Bronchial epithelial cell (primary cell): ENCODE data around the gene BMERB1. TPM values are rescaled to one million over a fixed set of nuclear protein-coding genes. Genes with fewer than 3 reads are reported as not detected.

ENCODE experiments used
- DNase-seq: peaks from one replicate; pipeline ENCODE4 v3.0.0-alpha.2; 2010; ENCODE audit warnings: low read depth
- FAIRE-seq: peaks from 2 replicates; lab custom pipeline; 2011; peaks lifted over from hg19 to GRCh38; lab: Jason Lieb, UNC
- H3K27me3 ChIP-seq: 2 replicates; pipeline ENCODE4 v1.5.1; 2011; ENCODE audit warnings: low read length; ENCODE audit not compliant: control insufficient read depth, insufficient read depth
- H3K36me3 ChIP-seq: 2 replicates; pipeline ENCODE4 v1.5.1; 2011; ENCODE audit warnings: low read length; ENCODE audit not compliant: control insufficient read depth, insufficient read depth
- H3K4me3 ChIP-seq: 2 replicates; pipeline ENCODE4 v1.5.1; 2011; ENCODE audit warnings: mild to moderate bottlenecking, low read depth, low read length, control low read depth
- CTCF ChIP-seq: IDR thresholded peaks from 2 replicates; pipeline ENCODE4 v1.5.1; 2011; ENCODE audit warnings: mild to moderate bottlenecking, moderate library complexity, low read length, control low read depth, inconsistent platforms; ENCODE audit not compliant: insufficient read depth, severe bottlenecking
- total RNA-seq: library from RNA; depleted of rRNA; stranded (reverse); fragments of >200 nt; gene quantifications from 2 replicates; pipeline ENCODE4 v1.2.1, GENCODE V29; 2014

BMERB1 gene
- total RNA-seq, 1 donor from 2014 or later = 8.4 TPM

- no peak for TF ChIP-seq CTCF
- H3K27me3 ChIP-seq = no peaks in the 10 kb centered on the region
- DNase-seq = no peak
- peak; percentile 28 for FAIRE-seq
- H3K36me3 ChIP-seq = no peaks in the 10 kb centered on the region
- H3K4me3 ChIP-seq = no peak overlapping the region
These were observed 113.3 kb downstream of the BMERB1 start for GRCh38 chr16:15547768-15548096.

- no peak overlapping the region for H3K4me3 ChIP-seq
- no peaks in the 10 kb centered on the region for H3K27me3 ChIP-seq
- no peak for TF ChIP-seq CTCF
- FAIRE-seq = no peak
- H3K36me3 ChIP-seq = no peaks in the 10 kb centered on the region
- peak; percentile 32 for DNase-seq
These were observed 114.1 kb downstream of the BMERB1 start for GRCh38 chr16:15548482-15548891.

GRCh38 chr16:15552507-15552906 is 118.1 kb downstream of the BMERB1 start:
- DNase-seq (no peak), FAIRE-seq (no peak)
- Histone ChIP-seq H3K27me3 (no peaks in the 10 kb centered on the region), H3K4me3 (no peak overlapping the region), H3K36me3 (no peaks in the 10 kb centered on the region)
- no peak for TF ChIP-seq CTCF

- Histone ChIP-seq H3K4me3 (no peak overlapping the region), H3K36me3 (no peaks in the 10 kb centered on the region), H3K27me3 (no peaks in the 10 kb centered on the region)
- peak; percentile 13 for DNase-seq
- no peak for TF ChIP-seq CTCF
- FAIRE-seq = no peak
These were observed 119.1 kb downstream of the BMERB1 start for GRCh38 chr16:15553313-15554088.

- Histone ChIP-seq H3K36me3 (no peaks in the 10 kb centered on the region), H3K4me3 (no peak overlapping the region), H3K27me3 (no peaks in the 10 kb centered on the region)
- no peak for TF ChIP-seq CTCF
- DNase-seq (no peak), FAIRE-seq (no peak)
These were observed 121.7 kb downstream of the BMERB1 start for GRCh38 chr16:15556130-15556529.

GRCh38 chr16:15557258-15557657 is 122.9 kb downstream of the BMERB1 start:
- no peak overlapping the region for H3K4me3 ChIP-seq
- no peak for TF ChIP-seq CTCF
- H3K27me3 ChIP-seq = no peaks in the 10 kb centered on the region
- no peaks in the 10 kb centered on the region for H3K36me3 ChIP-seq
- DNase-seq (no peak), FAIRE-seq (no peak)
